Left renal pelvis (tissue), 4 donors: Measurements from ENCODE around the gene CDK17. TPM values are rescaled to one million over a fixed set of nuclear protein-coding genes. Genes with fewer than 3 reads are reported as not detected.
"Not testable (repeated sequence)": the region's sequence is repeated elsewhere in the genome, so short reads cannot be mapped to it uniquely, and the experiment has no call there.

Experiments used
- DNase-seq, 4 donors: peaks; one replicate each; pipeline ENCODE4 v3.0.0-alpha.2; 2013; ENCODE audit warnings: low read depth in 4 of 4, low spot score in 3 of 4
- polyA plus RNA-seq, 4 donors: library from polyadenylated mRNA; unstranded; fragments of 120-200 nt; gene quantifications; one replicate each; pipeline ENCODE4 v1.2.1, GENCODE V29; 2013; ENCODE audit not compliant: insufficient read length in 4 of 4

CDK17 gene
- polyA plus RNA-seq, 4 donors = 30.3 to 44.1 (median 38.7) TPM

DNA sequence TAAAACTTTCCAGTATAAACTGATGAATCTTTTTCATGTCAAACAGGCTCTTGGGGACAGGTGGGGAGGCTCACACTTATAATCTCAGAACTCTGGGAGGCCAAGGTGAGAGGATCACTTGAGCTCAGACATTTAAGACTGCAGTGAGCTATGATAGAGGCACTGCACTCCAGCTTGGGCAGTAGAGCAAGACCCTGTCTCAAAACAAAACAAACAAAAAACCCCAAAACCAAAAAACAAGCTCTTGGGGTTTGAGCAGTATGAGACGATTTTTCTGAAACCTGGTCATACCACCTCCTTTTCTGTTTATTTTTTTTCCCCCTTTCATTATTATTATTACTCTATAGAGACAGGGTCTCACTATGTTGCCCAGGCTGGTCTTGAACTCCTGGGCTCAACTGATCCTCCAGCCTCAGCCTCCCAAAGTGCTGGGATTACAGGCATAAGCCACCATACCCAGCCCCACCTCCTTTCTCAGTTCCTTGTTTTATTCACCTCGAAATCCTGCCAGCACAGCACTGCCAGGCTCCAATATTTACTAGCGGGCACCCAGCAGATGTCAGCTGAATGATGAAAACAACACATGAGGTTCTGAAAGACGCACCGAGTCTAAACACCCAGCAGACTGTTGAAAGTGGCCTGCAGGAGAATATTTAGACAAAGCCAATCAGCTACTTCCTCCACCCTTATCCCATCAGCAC is 19.5 kb upstream of the CDK17 start:
- DNase-seq = no peak

DNA sequence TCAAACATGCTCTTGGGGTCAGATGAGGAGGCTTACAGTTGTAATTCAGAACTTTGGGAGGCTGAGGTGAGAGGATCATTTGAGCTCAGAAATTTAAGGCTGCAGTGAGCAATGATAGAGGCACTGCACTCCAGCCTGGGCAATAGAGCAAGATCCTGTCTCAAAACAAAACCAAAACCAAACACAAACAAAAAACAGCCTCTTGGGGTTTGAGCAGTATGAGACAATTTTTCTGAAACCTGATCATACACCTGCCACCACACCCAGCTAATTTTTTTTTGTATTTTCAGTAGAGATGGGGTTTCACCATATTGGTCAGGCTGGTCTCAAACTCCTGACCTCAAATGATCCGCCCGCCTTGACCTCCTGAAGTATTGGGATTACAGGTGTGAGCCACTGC is 17.4 kb upstream of the CDK17 start:
- not testable (repeated sequence) for DNase-seq

DNA sequence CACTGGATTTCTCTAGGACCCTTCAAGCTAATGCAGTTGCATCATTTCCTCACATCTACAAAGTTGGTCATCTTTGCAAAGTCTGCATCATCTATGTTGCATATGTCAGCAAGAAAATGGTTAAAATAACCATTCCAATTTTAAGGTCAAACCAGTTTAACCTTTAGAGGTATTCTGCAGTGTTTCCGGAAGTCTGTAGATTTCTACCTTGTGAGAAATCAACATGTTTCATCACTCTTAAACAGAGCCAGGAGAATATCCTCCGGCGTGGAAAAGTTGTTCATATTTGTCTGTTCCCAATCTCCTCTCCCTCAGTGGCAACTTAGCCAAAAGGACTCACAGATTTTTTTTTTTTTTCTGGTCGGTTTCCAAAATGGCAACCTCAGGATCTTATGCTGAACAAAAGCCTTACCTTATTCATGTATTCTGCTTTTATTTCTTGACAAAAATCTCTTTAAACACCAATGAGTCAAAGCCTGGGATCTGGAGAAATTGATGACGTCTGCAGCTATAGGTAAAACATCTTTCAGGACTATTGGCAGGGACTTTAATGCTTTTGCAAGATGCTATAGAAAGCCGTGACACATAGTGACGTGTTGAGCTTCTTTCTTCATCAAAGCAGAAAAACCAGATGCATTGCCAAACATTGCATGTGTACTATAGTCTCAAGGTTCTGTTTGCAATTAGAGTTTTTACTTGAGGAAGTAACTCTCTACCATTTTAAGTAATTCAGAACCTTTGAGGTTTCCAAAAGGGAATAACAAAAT is 16.0 kb upstream of the CDK17 start:
- DNase-seq = no peak

DNA sequence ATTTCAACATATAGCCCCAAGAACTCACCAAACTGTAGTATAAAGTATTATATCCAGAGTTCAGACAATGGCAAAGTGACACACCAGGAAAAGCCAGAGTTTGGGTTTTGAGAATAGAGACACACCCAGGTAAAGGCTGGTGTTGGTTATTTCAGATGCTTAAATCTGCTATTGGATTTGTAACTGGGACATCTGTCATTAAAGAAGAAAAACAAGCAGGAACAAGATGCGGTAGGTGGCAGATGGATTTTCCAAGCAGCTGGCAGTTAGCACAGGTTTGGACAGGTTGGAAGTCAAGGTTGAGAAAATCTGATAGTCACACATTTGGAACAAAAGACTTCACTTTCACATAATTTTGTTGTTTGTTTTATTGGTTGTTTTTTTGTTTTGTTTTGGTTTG is 14.4 kb upstream of the CDK17 start:
- DNase-seq = no peak

DNA sequence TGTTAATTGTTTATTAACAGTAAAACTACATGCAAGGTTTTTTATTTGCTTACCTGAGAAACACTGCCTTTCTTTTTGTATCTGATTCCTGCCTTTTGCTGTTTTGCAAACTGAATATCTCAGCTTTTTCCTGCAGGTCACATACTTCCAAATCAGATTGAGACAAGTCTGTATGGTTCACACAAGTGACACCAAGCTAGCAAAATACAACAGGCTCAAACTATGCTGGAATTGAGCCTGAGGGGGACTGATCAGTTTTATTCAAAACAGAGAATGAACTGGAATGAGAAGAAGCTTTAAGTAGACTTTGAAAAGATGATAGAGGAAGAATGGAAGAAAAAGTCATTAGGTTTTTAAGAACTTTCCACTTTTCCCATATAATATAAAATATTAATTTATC is 12.2 kb upstream of the CDK17 start:
- no peak for DNase-seq

DNA sequence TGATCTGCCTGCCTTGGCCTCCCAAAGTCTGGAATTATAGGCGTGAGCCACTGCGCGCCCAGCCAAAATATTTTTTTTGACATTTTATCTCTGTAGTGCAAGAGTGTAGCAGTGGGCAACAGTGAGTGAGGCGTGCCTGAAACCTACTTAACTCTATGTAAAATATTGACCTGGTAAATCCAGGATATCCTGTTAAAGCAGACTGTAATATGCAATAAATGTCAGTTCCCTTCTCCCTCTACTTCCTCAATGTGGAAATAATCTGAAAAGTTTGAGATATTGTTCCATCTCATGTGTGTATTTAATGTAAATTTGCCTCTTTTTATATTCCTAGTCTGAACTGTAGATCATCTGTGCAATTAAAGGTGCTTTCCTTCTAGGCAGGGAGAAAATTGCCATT is 9.5 kb upstream of the CDK17 start:
- no peak for DNase-seq

DNA sequence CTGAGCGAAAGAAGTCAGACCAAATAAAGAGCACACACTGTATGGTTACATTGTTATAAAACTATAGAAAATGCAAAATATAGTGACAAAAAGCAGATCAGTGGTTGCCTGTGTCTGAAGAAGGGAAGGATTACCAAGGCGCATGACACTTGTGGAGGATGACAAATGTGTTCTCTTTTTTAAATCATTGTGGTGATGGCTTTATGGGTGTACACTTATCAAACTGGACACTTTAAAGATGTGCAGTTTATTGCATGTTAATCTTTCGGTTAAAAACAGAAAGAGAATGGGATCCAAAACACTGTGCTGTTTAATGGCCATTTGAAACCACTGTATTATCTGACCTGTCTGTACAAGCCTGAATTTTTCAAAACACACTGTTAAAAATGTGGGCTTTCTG is 8.8 kb upstream of the CDK17 start:
- DNase-seq = no peak

DNA sequence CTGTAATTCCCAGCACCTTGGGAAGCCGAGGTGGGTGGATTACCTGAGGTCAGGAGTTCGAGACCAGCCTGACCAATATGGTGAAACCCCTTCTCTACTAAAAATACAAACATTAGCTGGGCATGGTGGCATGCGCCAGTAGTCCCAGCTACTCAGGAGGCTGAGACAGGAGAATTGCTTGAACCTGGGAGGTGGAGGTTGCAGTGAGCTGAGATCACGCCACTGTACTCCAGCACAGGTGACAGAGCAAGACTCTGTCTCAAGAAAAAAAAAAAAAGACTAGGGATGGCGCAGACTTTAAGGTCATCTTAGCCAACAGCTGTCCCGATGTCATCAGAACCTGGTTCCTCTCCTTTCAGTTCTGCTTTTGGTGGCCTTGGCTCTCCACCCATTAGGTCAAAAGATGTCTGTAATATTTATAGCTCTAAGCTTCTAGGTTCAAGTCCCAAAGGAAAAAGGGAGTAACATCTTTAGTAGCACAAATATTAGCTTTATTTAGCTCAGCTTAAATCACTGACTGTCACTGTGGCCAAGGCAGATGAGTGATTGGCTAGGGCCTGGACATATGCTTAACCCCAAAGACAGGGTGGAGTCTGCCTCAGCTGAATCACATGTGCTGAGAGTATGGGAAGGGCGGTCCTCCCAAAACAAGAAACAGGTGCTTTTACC is 7.3 kb upstream of the CDK17 start:
- DNase-seq = not testable (repeated sequence)

DNA sequence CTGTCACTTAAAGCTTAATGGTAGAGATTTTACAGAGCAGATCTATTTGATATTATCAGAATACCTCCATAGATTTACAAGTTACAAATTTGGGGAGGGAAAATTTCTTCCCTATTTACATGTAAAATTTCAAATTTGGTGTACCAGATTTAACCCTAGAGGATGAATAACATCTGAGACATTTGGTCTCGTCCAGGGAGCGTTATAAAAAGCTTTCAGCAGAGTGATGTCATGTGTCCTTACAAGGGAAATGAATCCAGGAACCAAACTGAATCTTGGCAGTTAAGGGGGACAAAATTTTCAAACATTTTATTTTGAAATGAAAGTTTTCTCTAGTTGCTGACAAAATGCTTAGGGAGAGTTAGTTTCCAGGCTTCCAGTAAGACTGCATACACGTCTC is 4.5 kb upstream of the CDK17 start:
- DNase-seq = no peak

DNA sequence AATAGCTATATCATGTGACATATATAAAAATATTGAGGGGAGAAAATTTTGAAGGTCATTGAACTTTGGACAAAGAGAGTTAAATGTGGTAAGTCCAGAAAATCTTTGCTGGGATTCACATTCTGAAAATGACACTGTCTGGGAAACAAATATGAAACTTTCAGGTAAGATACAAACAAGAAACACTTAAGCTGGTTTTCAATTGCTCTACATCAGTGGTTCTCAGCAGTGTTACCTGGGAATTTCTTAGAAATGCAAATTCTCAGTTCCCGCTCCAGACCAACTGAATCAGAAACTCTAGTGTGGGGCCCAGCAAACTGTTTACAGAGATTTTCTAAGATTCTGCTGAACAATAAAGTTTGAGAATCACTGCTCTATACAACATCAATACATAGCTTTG is 3.6 kb upstream of the CDK17 start:
- no peak for DNase-seq

DNA sequence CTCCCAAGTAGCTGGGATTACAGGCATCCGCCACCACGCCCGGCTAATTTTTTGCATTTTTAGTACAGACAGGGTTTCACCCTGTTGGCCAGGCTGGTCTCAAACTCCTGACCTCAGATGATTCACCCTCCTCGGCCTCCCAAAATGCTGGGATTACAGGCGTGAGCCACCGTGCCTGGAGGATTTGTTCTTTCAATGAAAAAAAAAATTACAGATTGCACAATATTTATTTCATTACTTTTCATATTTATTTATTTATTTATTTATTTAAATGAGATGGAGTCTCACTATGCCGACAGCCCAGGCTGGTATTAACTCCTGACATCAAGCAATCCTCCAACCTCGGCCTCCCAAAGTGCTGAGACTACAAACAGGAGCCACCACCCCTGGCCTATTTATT is 2.3 kb upstream of the CDK17 start:
- not testable (repeated sequence) for DNase-seq

DNA sequence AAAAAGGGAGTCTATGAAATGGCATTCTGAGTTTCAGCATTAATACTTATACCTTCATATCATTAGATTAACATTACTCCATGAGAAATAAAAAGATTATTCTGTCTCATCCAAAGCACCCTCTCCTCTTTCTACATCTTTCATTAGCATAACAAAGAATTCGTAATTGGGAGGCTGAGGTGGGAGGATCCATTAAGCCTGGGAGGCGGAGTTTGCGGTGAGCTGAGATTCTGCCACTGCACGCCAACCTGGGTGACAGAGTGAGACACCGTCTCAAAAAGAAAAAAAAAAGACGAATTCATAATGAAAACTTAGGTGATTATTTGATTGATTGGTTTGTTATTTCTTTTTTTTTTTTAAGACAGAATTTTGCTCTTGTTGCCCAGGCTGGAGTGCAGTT is 1.8 kb upstream of the CDK17 start:
- DNase-seq = no peak

DNA sequence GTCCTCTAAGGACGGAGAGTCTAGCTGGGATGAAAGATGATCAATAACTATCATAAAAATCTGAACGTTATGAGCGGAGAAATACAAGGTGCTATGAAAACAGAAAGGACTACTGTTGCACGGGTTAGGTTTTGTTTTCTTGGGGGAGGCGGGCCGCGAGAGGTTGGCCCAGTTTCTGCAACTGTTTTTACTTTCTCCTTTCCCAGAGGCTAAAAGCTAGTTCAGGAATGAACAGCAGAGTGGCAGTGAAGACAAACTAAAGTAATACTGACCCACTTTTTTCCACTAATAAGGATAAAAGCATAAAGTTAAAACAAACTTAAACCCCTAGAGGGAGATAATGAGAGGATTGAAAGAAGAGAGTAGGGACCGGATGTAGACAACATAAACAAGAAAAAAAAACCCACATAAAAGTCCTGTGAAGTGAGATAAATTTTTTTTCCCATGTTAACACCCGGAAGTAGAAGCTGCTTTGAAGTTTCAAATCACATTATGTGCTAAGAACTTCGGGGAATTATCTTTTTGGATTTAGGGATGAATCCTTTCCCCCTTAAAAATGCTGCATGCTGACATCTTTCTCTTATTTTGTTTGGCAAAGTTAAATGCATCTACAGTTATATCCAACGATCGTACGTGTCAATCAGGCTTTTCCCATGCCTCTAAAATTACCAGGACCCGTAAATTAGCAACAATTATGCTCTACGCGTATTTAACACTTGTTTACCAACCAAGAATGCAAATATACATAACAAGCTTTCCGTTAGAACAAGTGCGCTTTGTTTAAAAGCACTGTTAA is 1.0 kb upstream of the CDK17 start:
- peak in 3 of 4 donors; percentile 36 to 43 (median 40) for DNase-seq

DNA sequence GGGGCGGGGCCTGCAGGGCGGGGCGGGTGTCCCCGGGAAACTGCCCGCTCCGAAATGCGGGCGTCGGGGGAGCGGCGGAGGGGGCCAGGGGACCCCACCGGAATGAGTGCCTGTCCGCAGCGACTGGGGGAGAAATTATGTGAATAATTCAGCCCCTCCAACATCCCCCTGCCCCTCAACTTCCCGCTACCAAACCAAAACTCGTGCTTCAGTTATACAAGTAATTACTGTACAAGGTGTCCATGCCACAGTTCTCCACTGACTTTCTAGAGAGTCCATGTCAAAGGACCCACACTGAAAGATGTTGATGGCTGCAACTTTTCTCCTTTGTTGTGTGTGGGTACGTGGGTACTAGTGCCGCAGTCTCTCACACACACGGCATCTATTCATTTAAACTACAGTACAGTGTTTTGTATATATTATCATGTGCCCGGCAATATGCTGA is 414 bp upstream of the CDK17 start:
- DNase-seq = peak in 2 of 4 donors; percentile 27 to 43

DNA sequence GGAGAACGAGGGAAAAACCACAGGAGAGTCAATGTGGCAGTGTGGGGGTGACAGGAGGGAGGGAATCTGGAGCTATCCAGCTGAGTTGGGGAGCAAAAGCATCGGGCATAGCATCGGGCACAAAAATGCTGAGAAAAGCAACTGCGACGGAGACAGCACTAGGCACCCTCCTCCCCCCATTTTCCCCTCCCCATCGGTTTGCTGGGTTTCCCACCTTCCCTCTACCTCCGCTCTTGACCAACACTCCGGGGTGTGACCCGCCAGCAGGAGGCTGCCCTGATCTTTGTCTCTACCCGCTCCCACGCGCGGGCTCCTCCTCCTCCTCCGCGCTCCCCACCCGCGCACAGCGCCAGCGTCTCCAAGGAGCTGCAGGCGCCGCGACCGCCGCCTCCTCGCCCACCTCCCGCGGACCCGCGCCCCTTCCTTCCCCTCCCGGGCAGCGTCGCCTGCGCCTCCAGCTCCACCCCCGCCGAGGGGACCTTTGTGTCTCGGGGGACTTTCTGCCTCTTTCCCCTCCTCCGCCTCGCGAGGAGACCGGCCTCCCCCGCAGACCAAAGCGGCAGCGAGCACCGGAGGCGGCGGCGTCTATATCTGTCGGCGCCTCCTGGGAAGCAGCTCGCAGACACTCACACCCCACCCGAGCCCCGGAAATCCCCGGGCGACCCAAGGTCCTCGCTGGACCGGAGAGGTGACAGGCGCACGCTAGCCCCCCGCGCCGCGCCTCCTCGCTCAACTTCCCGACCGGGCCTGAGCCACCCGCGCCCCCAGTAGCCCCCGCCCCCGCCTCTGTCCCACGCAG is 920 bp downstream of the CDK17 start:
- DNase-seq = peak; percentile 40 to 59 (median 52)

DNA sequence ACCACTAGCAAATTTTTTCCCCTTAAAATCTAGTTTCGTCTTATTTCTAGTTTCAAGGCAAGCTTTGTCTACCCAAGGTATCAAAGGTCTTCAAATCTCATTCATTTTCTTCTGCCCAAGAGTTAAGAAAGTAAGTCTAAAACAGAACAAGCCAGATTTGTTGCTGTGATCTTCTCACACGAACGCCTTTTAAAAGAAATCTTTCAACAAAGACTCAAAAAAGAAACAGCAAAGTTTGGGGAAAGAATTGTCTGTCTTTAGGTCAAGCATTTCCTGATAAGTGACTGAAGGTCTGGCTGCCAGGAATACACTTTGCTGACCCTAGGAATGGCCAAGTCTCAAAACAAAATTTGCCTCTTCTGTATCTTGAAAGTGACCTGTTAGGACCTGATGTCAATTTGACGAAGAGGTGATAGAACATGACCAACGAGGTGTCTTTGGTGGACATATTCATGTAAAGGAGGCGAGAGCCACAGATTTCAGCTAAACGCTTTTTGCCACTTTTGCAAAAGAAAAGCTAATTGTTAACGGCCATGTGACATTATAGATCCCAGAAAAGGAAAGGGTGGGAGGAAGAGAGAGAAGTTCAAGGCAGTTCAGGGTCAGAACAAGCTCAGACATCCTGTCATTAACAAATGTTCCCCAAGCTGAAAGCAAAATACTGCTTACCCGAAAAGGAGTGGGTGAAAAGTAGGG is 1.7 kb downstream of the CDK17 start:
- DNase-seq = no peak

DNA sequence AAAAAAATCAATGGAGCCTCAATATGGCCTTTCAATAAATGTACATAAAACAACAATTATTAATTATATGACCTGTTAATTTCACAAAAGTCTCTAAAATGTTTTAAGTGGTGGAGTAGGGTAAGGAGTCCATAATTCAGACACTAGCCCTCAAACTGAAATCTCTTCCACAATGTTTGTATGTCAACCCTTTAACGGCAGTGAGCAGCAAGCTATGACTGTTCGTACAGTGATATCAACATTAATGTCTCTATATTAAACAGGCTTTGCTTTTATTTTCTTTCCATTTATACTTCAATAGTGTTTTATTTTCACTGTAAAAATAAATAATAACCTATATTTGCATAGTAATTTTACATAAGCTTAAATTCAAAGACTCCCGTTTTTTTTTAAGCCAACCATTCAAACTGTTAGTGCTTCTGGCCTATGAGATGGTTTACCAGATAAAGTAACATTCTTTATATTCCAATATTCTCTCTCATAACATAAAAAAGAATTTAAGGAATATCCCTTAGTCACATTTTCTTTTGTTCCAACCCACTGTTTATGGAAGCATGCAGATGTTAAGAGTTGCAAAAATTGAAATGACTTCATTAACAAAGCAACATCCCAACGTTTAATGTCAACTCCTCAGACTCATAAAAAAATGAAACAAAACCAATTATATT is 2.3 kb downstream of the CDK17 start:
- no peak for DNase-seq

DNA sequence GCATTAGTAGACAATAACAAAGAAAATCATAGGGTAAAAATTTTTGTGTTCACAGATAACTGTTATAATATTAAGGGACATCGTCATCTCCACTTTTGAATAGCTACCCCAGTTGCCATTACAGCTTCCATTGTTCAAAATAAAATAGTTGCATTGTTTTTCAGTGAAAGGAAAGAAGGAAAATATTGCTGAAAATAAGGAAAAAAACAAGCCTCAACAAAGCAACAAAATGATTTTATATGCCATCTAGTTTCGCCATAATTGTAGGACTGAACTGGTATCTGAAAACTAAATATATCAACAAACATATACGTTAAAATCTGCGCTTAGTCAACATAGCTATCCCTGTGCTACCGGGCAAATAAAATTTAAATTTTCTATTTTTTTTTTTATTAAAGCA is 3.3 kb downstream of the CDK17 start:
- DNase-seq = no peak

DNA sequence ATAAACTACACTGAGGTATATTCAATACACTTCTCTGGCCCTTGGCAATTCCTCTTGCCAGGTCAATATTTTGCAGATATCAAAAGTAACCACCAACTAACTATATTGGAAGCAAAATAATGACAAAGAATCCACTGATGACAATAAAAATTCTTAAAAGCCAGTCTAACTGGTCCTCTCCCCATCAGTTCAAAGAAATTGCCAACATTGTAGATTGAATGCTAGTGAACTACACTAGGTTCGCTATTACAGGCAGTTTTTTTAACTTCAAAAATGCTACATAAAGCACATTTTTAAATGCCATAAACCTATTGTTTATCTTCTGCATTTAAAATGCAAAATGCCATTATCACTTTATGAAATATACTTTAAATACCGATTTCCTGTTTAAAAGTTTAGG is 4.0 kb downstream of the CDK17 start:
- DNase-seq = no peak
